ENCODE results near the gene GGT6.

GRCh38 chr17:4576161-4576558 lies 15.8 kb upstream of the GGT6 start:
- TF ChIP-seq POLR2A (IDR thresholded peaks at IDR 0.05) = no peak
- no peak for TF ChIP-seq EP300 (IDR thresholded peaks at IDR 0.05)
- no peak for TF ChIP-seq CTCF (IDR thresholded peaks at IDR 0.05)
